Fibroblast of peridontal ligament (primary cell): ENCODE data around the gene UPP1.
"Not testable (repeated sequence)": the region's sequence is repeated elsewhere in the genome, so short reads cannot be mapped to it uniquely, and the experiment has no call there.

Experiments
- DNase-seq: peaks from one replicate; pipeline ENCODE4 v3.0.0-alpha.2; 2010; ENCODE audit errors: extremely low read depth

Gene UPP1

GRCh38 chr7:48111596-48111995 lies 22.5 kb downstream of the UPP1 start:
- DNase-seq, result no peak

GRCh38 chr7:48112401-48113165 lies 23.5 kb downstream of the UPP1 start:
- no peak for DNase-seq

GRCh38 chr7:48113275-48113674 lies 24.2 kb downstream of the UPP1 start:
- no peak for DNase-seq

- no peak for DNase-seq
Observed at GRCh38 chr7:48114115-48114514, 25.1 kb downstream of the UPP1 start.

- DNase-seq, result no peak
Observed at GRCh38 chr7:48114589-48114988, 25.5 kb downstream of the UPP1 start.

GRCh38 chr7:48116043-48116442 lies 27.0 kb downstream of the UPP1 start:
- no peak for DNase-seq

GRCh38 chr7:48118041-48118440 lies 29.0 kb downstream of the UPP1 start:
- no peak for DNase-seq

GRCh38 chr7:48120536-48120935 lies 31.5 kb downstream of the UPP1 start:
- not testable (repeated sequence) for DNase-seq

GRCh38 chr7:48126037-48126436 lies 37.0 kb downstream of the UPP1 start:
- no peak for DNase-seq

GRCh38 chr7:48130658-48131108 lies 41.6 kb downstream of the UPP1 start:
- peak; percentile 5 for DNase-seq

GRCh38 chr7:48132792-48133191 lies 43.7 kb downstream of the UPP1 start:
- DNase-seq, result no peak

- DNase-seq, result peak; percentile 33
Observed at GRCh38 chr7:48139459-48139858, 50.4 kb downstream of the UPP1 start.

GRCh38 chr7:48140001-48140681 lies 51.1 kb downstream of the UPP1 start:
- DNase-seq, result peak; percentile 12

GRCh38 chr7:48141521-48141920 lies 52.5 kb downstream of the UPP1 start:
- DNase-seq, result no peak

GRCh38 chr7:48144291-48144768 lies 55.3 kb downstream of the UPP1 start:
- no peak for DNase-seq

GRCh38 chr7:48147078-48147591 lies 58.1 kb downstream of the UPP1 start:
- no peak for DNase-seq

GRCh38 chr7:48147690-48148089 lies 58.6 kb downstream of the UPP1 start:
- DNase-seq, result not testable (repeated sequence)

- DNase-seq, result no peak
Observed at GRCh38 chr7:48148311-48148710, 59.2 kb downstream of the UPP1 start.

GRCh38 chr7:48149058-48149457 lies 60.0 kb downstream of the UPP1 start:
- no peak for DNase-seq

- no peak for DNase-seq
Observed at GRCh38 chr7:48150086-48150485, 61.0 kb downstream of the UPP1 start.

GRCh38 chr7:48154792-48155413 lies 65.8 kb downstream of the UPP1 start:
- DNase-seq, result peak; percentile 63
